Measurements from ENCODE around the gene MARVELD1. TPM values are rescaled to one million over a fixed set of nuclear protein-coding genes. Genes with fewer than 3 reads are reported as not detected.
A peak's percentile ranks its signal among the peaks of the same experiment; 100 is the strongest.

MARVELD1 gene
- total RNA-seq, 2 donors from 2014 or later, result 87.5 to 96.8 TPM

DNA sequence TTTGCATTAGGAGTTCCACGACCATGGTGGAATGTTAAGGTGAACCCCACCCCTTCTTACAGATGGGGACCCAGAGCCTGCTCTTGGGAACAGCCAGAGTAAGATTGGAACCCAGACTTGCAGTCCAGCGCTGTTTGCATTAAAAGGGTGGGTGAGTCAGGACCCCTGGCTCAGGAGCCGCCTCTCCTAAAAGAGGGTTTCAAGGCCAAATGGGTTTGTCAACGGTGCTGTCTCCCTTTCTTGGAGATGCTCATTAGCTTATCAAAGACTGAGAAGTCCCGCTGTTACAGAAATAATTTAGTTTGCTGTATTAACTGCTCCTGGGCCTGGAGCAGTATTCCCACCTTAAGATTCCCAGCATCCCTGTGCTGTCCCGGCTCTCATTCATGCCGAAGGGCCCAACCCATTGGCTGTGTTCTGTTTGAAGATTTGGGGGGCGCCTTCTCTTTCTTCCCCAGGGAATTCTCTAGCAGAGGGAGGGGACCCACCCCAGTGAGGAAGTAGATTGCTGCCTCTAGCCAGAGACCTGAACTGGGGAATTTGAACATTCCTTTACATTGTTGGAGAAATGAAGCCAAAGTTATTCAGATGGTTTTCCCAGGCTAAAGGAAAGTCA lies 1.8 kb downstream of the MARVELD1 start:
- DNase-seq (ENCODE audit: low spot score), result no peak

DNA sequence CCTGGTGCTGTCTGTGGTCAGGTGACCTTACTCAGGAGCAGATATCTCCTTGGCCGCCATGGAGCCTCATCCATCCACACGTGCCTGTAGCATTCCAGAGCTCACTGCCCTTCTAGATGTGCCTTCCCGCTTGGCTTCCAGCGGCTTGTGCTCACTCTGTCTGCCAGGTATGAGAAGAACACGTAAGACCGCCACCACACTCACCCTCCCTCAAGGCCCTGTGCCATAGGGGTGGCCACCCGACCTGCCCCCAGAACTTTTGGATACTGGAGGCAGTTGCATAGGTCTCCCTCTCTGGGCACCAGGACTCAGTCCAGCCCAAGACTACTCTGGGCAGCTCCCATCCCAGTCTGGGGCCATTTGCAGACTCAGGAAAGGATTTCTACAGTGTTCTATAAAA lies 4.1 kb downstream of the MARVELD1 start:
- intact Hi-C loops (cut with DNase I), result no loop called here
- no peak for DNase-seq (ENCODE audit: low spot score)

More for the DNA sequence above, 1.8 kb downstream of the MARVELD1 start:
- intact Hi-C loops (cut with DNase I), result no loop called here

DNA sequence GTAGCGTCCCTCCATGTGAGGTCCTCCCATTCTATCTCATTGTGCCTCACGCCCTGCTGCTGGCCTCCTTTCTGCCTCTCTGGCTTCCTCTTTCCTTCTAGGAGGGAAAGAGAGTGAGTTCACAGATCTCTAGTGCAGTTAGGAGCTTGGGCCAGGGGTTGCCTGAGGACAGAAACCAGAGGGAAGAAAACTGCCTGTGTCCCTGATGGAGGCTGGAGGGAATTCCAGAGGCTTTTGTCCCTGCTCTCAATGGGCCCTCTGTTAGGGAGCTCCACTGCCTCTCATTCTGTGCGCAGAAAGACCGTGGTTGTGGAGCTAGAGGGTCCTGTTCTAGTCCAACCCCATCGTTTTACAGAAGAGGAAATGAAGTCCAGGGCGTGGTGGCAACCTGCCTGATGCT lies 4.6 kb downstream of the MARVELD1 start:
- no peak for DNase-seq (ENCODE audit: low spot score)

DNA sequence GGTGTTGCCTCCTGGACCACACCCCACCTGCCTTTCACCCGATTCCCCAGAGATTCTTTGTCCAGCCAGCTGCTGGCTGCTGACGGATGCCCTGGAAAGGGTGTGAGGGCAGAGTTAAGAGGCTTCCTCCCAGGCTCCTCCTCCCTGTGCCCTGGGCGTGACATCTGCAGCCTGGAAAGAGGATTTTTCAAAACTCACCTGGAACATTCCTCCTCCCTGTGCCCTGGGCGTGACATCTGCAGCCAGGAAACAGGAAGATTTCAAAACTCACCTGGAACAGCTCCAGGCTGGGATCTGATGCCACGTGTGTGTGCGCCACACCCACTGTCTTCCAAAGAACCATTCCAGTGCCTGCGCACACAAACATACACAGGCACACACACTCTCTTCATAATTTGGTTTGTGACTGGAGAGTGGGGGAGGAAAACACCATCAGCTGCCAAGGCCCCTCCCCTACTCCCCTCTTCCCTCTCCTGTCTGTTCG lies 5.2 kb downstream of the MARVELD1 start:
- no peak for DNase-seq (ENCODE audit: low spot score)

More for the DNA sequence above, 4.6 kb downstream of the MARVELD1 start:
- intact Hi-C loops (cut with DNase I), result no loop called here

DNA sequence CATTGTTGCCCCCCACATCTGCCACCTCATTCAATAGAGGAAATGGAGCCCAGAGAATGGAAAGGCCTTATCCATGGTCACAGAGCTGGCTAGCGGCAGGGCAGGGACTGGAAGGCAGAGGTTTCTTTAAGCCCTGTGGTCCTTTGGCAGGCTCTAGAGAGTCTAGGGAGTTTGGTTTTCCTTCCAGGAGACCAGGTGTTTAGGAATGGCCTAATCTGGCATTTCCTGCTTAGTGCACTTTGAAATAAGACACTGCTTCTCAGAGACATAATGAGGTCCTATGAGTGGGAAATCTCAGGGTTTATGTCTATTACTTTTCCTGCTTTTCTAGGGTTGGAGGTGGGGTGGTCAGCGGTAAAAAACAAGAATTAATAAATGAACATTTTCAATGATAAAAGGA lies 6.1 kb downstream of the MARVELD1 start:
- intact Hi-C loops (cut with DNase I), result no loop called here
- DNase-seq (ENCODE audit: low spot score), result no peak

More for the DNA sequence above, 5.2 kb downstream of the MARVELD1 start:
- intact Hi-C loops (cut with DNase I), result no loop called here

DNA sequence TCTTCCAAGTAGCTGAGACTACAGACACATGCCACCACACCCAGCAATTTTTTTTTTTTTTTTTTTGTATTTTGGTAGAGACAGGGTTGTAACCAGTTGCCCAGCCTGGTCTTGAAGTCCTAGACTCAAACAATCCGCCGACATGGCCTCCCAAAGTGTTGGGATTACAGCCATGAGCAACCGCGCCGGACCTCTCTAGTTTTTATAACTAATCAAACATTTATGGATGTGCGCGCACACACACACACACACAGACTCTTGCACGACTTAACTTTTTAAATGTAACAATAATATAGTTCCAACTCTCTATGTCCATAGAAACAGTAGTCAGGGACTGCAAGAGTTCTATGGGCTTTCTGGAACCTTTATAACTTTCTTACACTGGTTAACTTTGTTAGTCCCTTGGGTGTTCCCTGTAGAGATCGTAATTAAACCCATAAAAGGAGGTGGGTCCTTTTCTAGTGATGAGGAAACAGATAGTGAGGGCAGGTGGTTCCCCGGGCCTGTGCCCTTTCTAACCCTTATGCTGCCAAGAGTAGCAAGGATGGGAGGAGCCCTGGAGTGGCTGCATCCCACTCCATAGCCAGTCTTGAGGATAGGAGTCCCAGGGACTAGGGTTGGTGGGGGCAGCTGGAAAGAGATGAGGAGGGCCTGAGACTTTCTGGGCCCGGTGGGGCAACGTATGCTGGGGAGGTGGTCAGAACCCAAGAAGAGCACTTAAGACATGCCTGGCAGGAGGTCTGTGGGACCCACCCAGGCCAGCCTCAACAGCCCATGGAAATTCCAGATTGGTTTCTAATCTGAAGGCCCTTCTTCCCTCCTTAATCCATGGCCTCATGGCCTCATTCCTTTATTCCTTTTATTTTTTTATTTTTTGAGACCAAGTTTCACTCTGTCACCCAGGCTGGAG lies 8.6 kb downstream of the MARVELD1 start:
- intact Hi-C loops (cut with DNase I), result no loop called here
- no peak for DNase-seq (ENCODE audit: low spot score)

DNA sequence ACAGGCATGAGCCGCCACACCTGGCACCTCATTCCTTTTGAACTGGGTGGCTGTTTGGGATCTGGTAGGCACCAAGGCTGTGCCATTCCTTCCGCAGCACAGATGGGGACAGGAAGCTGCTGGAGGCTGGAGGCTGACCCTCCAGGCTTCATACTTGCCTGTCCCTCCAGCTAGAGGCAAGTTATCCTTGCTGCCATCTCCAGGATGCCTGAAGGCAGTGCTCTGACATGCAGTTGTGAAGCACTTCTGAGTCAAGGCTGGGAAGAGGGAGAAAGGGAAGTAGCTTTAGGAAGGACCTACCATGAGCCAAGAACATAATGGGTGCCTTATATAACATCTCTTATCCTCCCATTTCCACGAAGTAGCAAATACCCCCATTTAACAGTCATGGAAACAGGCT lies 9.5 kb downstream of the MARVELD1 start:
- intact Hi-C loops (cut with DNase I), result no loop called here
- no peak for DNase-seq (ENCODE audit: low spot score)

DNA sequence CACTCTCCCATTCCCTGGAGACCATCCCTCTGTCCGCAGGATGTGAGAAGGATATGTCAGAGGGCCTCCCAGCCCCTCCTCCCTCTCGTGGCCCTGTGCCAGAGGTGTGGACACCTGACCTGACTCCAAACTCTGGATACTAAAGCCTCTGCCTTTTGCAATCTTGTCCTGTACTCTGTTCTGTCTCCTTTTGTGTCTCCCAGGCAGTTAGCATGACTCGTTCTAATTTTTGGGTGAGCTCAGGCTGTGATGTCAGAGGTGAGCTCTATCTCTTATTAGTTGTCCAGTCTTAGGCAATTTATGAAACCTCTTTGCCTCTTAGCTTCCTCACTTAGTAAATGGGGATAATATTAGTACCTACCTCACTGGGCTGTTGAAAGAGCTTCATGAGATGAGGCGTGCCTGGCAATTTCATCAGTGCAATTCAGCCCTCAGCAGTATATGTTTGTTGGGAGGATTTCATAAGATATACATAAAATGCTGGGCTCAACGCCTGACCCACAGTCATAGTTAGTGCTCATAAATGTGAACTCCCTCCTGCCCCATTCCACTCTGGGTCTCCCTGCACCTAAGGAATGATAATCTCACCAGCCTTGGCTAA lies 10.9 kb downstream of the MARVELD1 start:
- DNase-seq (ENCODE audit: low spot score), result no peak
- intact Hi-C loops (cut with DNase I), result no loop called here

DNA sequence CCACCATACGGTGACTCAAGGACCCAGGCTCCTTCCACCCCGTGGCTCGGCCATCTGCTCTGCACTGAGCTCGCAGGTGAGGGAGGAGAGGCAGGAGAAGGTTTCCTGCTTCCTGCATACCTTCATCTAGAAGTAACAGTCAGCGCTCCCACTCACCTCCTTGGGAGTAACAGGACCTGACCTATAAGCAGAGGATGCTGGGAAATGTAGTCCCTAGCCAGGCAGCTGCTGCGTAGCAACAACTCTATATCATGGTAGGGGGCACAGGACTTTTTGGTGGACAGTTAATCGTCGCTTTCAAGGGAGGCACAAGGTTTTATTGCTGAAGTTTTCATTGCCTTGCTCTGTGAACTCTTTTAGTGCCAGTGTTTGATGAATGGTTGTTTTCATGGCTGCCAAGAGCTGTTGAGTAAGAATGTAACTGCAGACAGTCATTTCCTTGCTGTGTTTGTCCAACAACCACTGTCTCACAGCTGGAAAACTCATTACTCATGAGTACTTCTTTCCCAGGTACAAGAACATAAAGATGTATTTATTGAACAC lies 13.2 kb downstream of the MARVELD1 start:
- intact Hi-C loops (cut with DNase I), result loop anchor here in 1 of 2 donors (1.0 kb wide), 1 partner anchor 24 kb away; no protein-coding TSS in a partner anchor
- no peak for DNase-seq (ENCODE audit: low spot score)

DNA sequence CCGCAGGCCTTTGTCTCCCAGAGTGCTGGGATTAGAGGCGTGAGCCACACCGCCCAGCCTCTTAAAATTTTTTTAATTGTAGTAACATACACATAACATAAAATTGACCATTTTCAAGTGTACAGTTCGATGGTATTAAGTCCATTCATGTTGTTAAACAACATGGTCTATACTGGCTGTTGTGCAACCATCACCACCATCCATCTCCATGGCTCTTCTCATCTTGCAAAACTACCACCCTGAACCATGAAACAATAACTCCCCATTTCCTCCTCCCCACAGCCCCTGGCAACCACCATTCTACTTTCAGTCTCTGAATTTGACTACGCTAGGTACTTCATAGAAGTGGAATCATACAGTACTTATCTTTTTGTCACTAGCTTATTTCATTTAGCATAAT lies 15.5 kb downstream of the MARVELD1 start:
- intact Hi-C loops (cut with DNase I), result no loop called here
- no peak for DNase-seq (ENCODE audit: low spot score)

DNA sequence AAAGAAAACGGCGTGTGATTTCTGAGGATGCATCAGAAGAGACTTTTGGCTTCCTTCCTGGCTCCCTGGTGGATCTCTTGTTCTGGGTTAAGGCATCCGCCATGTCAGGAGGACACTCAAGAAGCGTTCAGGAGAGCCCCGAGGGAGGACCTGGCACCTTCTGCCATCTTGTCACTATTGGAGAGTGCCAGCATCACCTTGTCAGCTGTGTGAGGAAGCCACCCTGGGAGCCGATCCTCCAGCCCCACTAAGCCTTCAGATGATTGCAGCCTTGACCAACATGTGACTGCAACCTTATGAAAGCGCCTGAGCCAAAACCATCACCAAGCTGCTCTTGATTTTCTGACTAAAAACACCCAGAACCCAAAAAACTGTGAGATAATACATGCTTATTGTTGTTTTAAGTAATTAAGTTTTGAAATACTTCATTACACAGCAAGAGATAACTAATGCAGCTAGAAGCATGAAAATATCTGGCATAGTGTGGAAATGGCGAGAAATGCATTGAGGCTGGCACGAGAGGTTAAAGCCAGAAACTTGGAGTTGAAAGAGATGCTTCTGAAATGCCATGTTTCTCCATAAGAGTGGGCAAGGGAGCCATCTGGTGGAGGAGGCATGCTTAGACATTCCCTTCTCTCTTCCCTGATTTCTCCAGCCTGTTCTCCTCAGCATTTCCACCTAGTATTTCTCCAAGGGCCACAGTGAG lies 18.0 kb downstream of the MARVELD1 start:
- intact Hi-C loops (cut with DNase I), result loop anchor here in 1 of 2 donors (2.0 kb wide), 1 partner anchor 27 kb away; no protein-coding TSS in a partner anchor
- no peak for DNase-seq (ENCODE audit: low spot score)

DNA sequence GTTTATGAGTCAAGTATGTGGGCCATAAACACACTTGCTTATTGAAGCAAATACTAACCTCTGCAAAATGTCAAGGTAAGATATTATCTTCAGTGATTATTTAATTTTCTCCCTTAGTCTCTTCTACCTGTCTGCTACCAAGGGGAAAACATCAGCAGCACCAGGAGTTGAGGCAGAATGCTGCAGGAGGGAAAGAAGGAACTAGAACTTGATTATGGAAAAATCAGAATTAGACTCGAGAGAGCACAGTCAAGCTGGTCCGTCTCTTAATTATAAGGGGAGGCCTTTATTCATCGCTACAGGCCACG lies 18.5 kb downstream of the MARVELD1 start:
- intact Hi-C loops (cut with DNase I), result no loop called here
- no peak for DNase-seq (ENCODE audit: low spot score)

DNA sequence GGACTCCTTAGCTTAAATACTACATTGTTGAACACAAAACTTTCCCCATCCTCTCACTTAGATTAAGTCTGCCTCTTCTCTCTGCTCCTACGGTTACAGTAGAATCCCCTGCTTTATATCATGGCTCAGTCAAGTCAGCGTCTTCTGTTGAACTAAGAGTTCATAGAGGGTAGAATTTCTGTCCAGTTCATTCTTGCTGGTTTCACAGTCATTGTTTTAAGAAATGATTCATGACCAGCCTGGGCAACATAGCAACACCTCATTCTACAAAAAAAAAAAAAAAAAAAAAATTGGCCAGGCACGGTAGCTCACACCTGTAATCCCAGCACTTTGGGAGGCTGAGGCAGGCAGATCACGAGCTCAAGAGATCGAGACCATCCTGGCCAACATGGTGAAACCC lies 19.7 kb downstream of the MARVELD1 start:
- no peak for DNase-seq (ENCODE audit: low spot score)
- intact Hi-C loops (cut with DNase I), result no loop called here

DNA sequence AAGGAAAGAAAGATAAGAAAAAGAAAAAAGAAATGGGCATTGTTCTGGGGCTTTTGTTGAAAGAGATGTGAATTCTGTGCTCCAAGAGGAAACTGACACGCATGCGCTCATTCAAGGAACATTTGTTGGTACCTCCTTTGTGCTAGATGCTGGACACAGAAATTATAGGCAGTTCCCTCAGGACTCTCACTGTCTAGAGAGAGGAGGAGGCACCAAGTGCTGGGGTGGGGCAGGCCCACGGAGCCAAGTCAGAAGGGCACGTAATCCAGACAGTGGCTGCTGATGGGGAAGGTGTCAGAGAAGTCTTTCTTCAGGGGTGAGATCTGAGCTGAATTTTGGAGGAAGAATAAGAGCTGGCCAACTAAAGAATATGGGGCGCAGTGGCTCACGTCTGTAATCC lies 20.5 kb downstream of the MARVELD1 start:
- DNase-seq (ENCODE audit: low spot score), result no peak
- intact Hi-C loops (cut with DNase I), result no loop called here

DNA sequence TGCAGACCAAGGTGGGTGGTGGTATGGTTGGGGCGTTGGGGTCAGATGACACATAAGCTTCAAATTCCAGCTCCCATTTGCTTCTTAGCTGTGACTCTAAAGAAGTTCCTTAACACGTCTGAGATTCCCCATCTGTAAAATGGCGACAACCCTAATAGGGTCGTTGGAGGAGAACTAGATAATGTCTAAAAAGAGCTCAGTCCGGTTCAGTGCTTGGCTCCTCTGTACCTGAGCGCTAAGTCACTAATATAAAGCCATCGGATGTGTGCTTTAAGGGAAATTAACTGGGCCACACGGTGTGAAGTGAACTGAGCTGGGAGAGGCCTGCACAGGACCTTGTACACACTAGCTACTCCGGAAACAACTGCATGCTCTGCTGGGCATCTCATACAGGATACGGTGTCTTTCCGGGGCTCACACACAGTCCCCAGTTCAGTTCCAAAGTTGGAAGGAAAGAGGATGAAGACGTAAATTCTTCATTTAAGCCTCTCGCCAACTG lies 22.9 kb downstream of the MARVELD1 start:
- no peak for DNase-seq (ENCODE audit: low spot score)
- intact Hi-C loops (cut with DNase I), result loop anchor here in 1 of 2 donors (5.0 kb wide), 1 partner anchor 49 kb away; the partner anchor contains the start of gene AVPI1

DNA sequence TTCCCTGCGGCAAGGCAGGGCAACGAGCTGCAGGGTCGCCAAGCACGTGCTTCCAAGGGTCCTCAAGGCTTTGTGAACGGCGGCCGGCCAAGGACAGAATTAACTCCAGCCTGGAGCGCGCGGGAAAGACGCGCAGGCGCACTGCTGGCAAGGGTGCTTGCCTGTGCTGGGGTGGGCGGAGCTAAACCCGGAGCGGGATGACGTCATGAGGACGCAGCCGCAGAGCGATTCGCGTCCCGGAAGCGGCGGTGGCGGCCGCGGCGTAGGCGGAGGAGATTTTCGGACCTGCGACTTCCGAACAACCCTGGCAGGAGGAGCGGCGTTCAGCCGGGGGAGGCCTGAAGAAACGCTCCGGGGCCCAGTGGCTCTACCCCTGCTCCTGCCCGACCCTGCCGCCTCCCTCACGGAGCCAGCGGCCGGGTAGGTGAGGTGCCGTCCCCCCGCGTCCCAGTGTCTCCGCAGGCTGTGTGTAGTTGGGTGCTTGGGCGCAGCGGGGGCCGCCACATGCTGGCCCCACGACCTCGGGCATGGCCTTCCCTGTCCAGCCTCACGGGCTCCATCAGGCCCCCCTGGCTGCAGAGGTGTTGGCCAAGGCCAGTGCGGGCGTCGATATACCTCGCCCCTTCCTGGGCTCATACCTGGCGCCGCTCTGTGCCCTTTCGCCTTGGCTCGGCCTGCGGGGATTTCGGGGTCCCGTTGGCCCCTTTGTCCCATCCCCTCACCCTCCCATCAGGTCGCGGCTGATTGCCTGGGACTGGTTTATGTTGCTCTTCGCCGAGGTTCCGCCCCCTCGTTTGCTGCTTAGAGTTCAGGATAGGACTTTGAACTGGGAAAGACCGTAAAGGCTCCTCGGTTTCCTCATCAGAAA lies 23.6 kb downstream of the MARVELD1 start, which contains the start of gene ZFYVE27:
Gene ZFYVE27, plus strand, starts transcription at position 227 of the 868 bp plus-strand sequence. CDS start 1,350 bp downstream, outside the sequence.
- intact Hi-C loops (cut with DNase I), result loop anchor here in 1 of 2 donors (5.0 kb wide), 1 partner anchor 50 kb away; the partner anchor contains the start of gene AVPI1
- DNase-seq (ENCODE audit: low spot score), result peak; percentile 99

DNA sequence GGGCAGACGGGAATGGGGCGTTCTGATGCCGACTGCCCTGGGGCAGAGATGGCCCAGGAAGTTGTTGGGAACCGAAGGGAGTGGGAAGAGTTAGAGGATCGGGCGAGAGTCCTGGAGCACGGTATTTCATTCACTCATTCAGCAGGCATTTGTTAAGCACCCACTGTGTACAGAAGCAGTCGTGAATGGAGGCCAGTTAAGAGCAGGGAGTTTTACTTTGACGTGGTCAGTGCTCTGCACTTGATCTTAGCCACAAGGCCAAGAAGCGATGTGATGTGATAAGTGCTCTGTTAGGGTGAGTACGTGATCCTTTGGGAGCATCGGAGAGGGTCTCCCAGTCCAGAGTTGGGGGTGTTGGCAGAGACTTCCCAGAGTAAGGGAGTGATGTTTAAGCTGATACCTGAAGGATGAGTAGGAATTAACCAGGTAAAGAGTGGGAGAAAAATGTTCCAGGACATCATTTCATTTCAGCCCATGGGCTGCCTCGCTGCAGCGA lies 24.3 kb downstream of the MARVELD1 start:
- no peak for DNase-seq (ENCODE audit: low spot score)
- intact Hi-C loops (cut with DNase I), result loop anchor here in 1 of 2 donors (5.0 kb wide), 1 partner anchor 51 kb away; the partner anchor contains the start of gene AVPI1

All from posterior vena cava (tissue), 2 donors.